SK-N-SH (cell line): ENCODE measurements around the gene ADCY9. TPM values are rescaled to one million over a fixed set of nuclear protein-coding genes. Genes with fewer than 3 reads are reported as not detected.

Experiments
- CTCF ChIA-PET: fragments of 300-600, 350-600 bp; formaldehyde crosslinking; extraction: SDS; loops from one replicate; lab custom pipeline; 2021; lab: Yijun Ruan, JAX
- POLR2A ChIA-PET: fragments of 350-600 bp; sonication (Branson Sonifier 250); formaldehyde crosslinking; extraction: SDS; loops from one replicate; lab custom pipeline; 2020; ENCODE audit warnings: antibody characterized with exemption, inconsistent platforms; lab: Yijun Ruan, JAX
- DNase-seq: peaks from one replicate; pipeline ENCODE4 v3.0.0; 2012
- H2AFZ ChIP-seq: fragments of 200-600 bp; sonication (generic); 2 replicates; pipeline ENCODE4 v1.8.1; 2016; ENCODE audit warnings: antibody characterized with exemption, mild to moderate bottlenecking, low read depth
- H3F3A ChIP-seq: fragments of 200-600 bp; sonication (generic); replicated peaks from 2 replicates; pipeline ENCODE3; 2016; ENCODE audit warnings: antibody characterized with exemption, mild to moderate bottlenecking; ENCODE audit not compliant: insufficient read depth
- H3K27ac ChIP-seq, 2 experiments: fragments of 200-500 bp in 1 of 2; fragments of 200-600 bp in 1 of 2; sonication (Bioruptor generic) in 1 of 2; sonication (generic), shearing (Covaris generic) in 1 of 2; 2 replicates each; pipeline versions ENCODE4 v1.5.1 to v1.6.1; 2014 to 2016; ENCODE audit warnings: low read depth in 2 of 2, inconsistent platforms in 1 of 2, low read length in 1 of 2, mild to moderate bottlenecking in 1 of 2, mixed read lengths in 1 of 2
- H3K27me3 ChIP-seq: fragments of 200-600 bp; sonication (generic), shearing (Covaris generic); 2 replicates; pipeline ENCODE4 v1.6.1; 2016; ENCODE audit warnings: mixed run types; ENCODE audit not compliant: insufficient read depth
- H3K36me3 ChIP-seq, 2 experiments: fragments of 200-500 bp in 1 of 2; fragments of 200-600 bp in 1 of 2; sonication (Bioruptor generic) in 1 of 2; sonication (generic) in 1 of 2; replicated peaks in 1 of 2; 2 replicates each; pipeline versions ENCODE3 to v1.5.1; 2014 to 2016; ENCODE audit warnings: low read length in 1 of 2, mild to moderate bottlenecking in 1 of 2; ENCODE audit not compliant: insufficient read depth in 2 of 2, control insufficient read depth in 1 of 2
- H3K4me1 ChIP-seq, 2 experiments: fragments of 200-500 bp in 1 of 2; fragments of 200-600 bp in 1 of 2; sonication (Bioruptor generic) in 1 of 2; sonication (generic), shearing (Covaris generic) in 1 of 2; 2 replicates each; pipeline versions ENCODE4 v1.5.1 to v1.6.1; 2014 to 2016; ENCODE audit warnings: low read depth in 1 of 2, low read length in 1 of 2, mixed run types in 1 of 2; ENCODE audit not compliant: insufficient read depth in 2 of 2, control insufficient read depth in 1 of 2
- H3K4me2 ChIP-seq: fragments of 200-600 bp; sonication (generic), shearing (Covaris generic); 2 replicates; pipeline ENCODE4 v1.6.1; 2017; ENCODE audit warnings: mixed run types
- H3K4me3 ChIP-seq, 2 experiments: fragments of 200-500 bp in 1 of 2; fragments of 200-600 bp in 1 of 2; sonication (Bioruptor generic) in 1 of 2; sonication (generic), shearing (Covaris generic) in 1 of 2; 2 replicates each; pipeline versions ENCODE4 v1.5.1 to v1.8.1; 2014 to 2016; ENCODE audit warnings: low read depth in 2 of 2, inconsistent platforms in 1 of 2, low read length in 1 of 2, mild to moderate bottlenecking in 1 of 2, mixed read lengths in 1 of 2, moderate library complexity in 1 of 2
- H3K79me2 ChIP-seq: fragments of 200-600 bp; sonication (generic); 2 replicates; pipeline ENCODE4 v1.8.1; 2017; ENCODE audit warnings: mild to moderate bottlenecking; ENCODE audit not compliant: insufficient read depth
- H3K9ac ChIP-seq: fragments of 200-600 bp; sonication (generic); 2 replicates; pipeline ENCODE4 v1.6.1; 2017; ENCODE audit warnings: mixed run types
- H3K9me2 ChIP-seq: fragments of 200-600 bp; sonication (generic); 2 replicates; pipeline ENCODE4 v1.6.1; 2017; ENCODE audit warnings: mixed run types
- H3K9me3 ChIP-seq: fragments of 200-600 bp; sonication (generic); 2 replicates; pipeline ENCODE4 v1.6.1; 2017; ENCODE audit warnings: mixed run types, mild to moderate bottlenecking, moderate library complexity
- H4K20me1 ChIP-seq: fragments of 200-600 bp; sonication (generic); 2 replicates; pipeline ENCODE4 v1.6.1; 2017; ENCODE audit warnings: mild to moderate bottlenecking, mixed run types; ENCODE audit not compliant: insufficient read depth
- CHD2 ChIP-seq: fragments of 150-350 bp; IDR thresholded peaks from 2 replicates; pipeline ENCODE4 v1.6.1; 2018; ENCODE audit warnings: low read length; ENCODE audit not compliant: partially characterized antibody
- FOSL2 ChIP-seq: IDR thresholded peaks from 2 replicates; pipeline ENCODE4 v1.4.0; 2012; ENCODE audit warnings: low read depth, mild to moderate bottlenecking, moderate library complexity, borderline replicate concordance
- RXRA ChIP-seq: IDR thresholded peaks from 2 replicates; pipeline ENCODE4 v1.4.0; 2012; ENCODE audit warnings: low read depth, mild to moderate bottlenecking, borderline replicate concordance
- SIN3A ChIP-seq: IDR thresholded peaks from 2 replicates; pipeline ENCODE4 v1.6.1; 2012; ENCODE audit warnings: low read depth, mild to moderate bottlenecking, low read length, moderate library complexity, borderline replicate concordance
- ZBTB33 ChIP-seq: IDR thresholded peaks from 2 replicates; pipeline ENCODE4 v1.4.0; 2012; ENCODE audit warnings: low read depth, borderline replicate concordance
- WGBS: methylation state at CpG from one replicate; pipeline ENCODE4 v1.1.6; 2017; ENCODE audit warnings: low lambda C conversion rate; 5-methylcytosine and 5-hydroxymethylcytosine counted together
- polyA plus RNA-seq, 3 experiments: library from polyadenylated mRNA; depleted of rRNA; stranded (reverse); fragments of >200 nt; gene quantifications; 2 replicates each; pipeline ENCODE4 v1.2.3, GENCODE V29; 2012
- TF ChIP-seq, protein P1 (sequence below): IDR thresholded peaks from 2 replicates; pipeline ENCODE4 v1.6.1; 2012; ENCODE audit warnings: mild to moderate bottlenecking, low read depth, low read length, moderate library complexity

ADCY9 gene
- polyA plus RNA-seq, 1 of the 3 experiments (the other 2 are of a cell fraction) = 5.2 TPM

DNA sequence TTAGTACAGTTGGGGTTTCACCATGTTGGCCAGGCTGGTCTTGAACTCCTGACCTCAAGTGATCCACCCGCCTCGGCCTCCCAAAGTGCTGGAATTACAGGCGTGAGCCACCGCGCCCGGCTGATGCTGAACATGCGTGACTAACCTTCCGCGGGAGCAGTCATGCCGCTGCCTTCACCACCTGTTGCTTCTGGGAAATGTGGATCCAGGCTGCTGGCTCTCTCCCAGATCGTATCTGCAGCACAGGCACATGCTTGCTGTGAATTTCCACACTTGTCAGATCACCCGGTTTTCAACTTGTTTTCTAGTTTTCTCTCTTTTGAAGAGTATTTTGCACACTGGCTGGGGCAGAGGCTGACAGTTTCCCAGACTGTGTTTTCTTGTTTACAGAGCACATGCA lies 97.9 kb downstream of the ADCY9 start:
- Histone ChIP-seq H3K27me3 (no peaks in the 10 kb centered on the region), H3K4me1 (peaks cover 0 to 6% of the 10 kb centered on the region in 2 experiments; a peak in 1 of 4 replicates)

GRCh38 chr16:4017807-4018206 lies 98.4 kb downstream of the ADCY9 start:
- no peak overlapping the region for H3K9ac ChIP-seq
- H4K20me1 ChIP-seq = no peaks in the 10 kb centered on the region
- H3K27me3 ChIP-seq = no peaks in the 10 kb centered on the region
- H3K79me2 ChIP-seq = no peaks in the 10 kb centered on the region
- H3K4me2 ChIP-seq = no peak overlapping the region
- no peak for DNase-seq
- H2AFZ ChIP-seq = no peak overlapping the region
- no peaks in the 10 kb centered on the region for H3K9me2 ChIP-seq
- H3K9me3 ChIP-seq = no peaks in the 10 kb centered on the region
- H3K4me3 ChIP-seq = no peak overlapping the region
- CTCF ChIA-PET = interaction anchor here (1.0 kb wide), 1 partner anchor 35 kb away, joined by 4 read pairs; no protein-coding TSS in a partner anchor
- TF ChIP-seq RXRA = no peak
- no peak for TF ChIP-seq SIN3A
- no peak for TF ChIP-seq CHD2
- TF ChIP-seq ZBTB33 = no peak
- TF ChIP-seq FOSL2 = no peak
- TF ChIP-seq, all 33 proteins: peak for 0
- peaks cover 10% of the 10 kb centered on the region for H3F3A ChIP-seq
- POLR2A ChIA-PET = no interaction called here
- H3K4me1 ChIP-seq = peaks cover 0 to 6% of the 10 kb centered on the region in 2 experiments; a peak in 1 of 4 replicates
- 95% methylated on average over 14 of the region's 14 CpGs for WGBS
- no peaks in the 10 kb centered on the region for H3K36me3 ChIP-seq
- H3K27ac ChIP-seq = no peak overlapping the region

More for the DNA sequence above, 97.9 kb downstream of the ADCY9 start:
- no peak overlapping the region for H3K4me2 ChIP-seq
- no peak overlapping the region for H2AFZ ChIP-seq
- CTCF ChIA-PET = no interaction called here
- no peaks in the 10 kb centered on the region for H4K20me1 ChIP-seq
- peaks cover 6% of the 10 kb centered on the region for H3F3A ChIP-seq
- no peak overlapping the region for H3K9ac ChIP-seq
- H3K27ac ChIP-seq = no peak overlapping the region
- H3K4me3 ChIP-seq = no peak overlapping the region
- no peaks in the 10 kb centered on the region for H3K9me3 ChIP-seq
- no peaks in the 10 kb centered on the region for H3K36me3 ChIP-seq
- WGBS = 63% methylated on average over 6 of the region's 12 CpGs
- no peaks in the 10 kb centered on the region for H3K79me2 ChIP-seq
- DNase-seq = peak; percentile 50
- POLR2A ChIA-PET = no interaction called here
- TF ChIP-seq FOSL2 = no peak
- TF ChIP-seq, protein P1, sequence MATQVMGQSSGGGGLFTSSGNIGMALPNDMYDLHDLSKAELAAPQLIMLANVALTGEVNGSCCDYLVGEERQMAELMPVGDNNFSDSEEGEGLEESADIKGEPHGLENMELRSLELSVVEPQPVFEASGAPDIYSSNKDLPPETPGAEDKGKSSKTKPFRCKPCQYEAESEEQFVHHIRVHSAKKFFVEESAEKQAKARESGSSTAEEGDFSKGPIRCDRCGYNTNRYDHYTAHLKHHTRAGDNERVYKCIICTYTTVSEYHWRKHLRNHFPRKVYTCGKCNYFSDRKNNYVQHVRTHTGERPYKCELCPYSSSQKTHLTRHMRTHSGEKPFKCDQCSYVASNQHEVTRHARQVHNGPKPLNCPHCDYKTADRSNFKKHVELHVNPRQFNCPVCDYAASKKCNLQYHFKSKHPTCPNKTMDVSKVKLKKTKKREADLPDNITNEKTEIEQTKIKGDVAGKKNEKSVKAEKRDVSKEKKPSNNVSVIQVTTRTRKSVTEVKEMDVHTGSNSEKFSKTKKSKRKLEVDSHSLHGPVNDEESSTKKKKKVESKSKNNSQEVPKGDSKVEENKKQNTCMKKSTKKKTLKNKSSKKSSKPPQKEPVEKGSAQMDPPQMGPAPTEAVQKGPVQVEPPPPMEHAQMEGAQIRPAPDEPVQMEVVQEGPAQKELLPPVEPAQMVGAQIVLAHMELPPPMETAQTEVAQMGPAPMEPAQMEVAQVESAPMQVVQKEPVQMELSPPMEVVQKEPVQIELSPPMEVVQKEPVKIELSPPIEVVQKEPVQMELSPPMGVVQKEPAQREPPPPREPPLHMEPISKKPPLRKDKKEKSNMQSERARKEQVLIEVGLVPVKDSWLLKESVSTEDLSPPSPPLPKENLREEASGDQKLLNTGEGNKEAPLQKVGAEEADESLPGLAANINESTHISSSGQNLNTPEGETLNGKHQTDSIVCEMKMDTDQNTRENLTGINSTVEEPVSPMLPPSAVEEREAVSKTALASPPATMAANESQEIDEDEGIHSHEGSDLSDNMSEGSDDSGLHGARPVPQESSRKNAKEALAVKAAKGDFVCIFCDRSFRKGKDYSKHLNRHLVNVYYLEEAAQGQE = no peak
- H3K9me2 ChIP-seq = no peaks in the 10 kb centered on the region
